HPDE6-E6E7 (cell line): ENCODE data around the gene MEGF9.

ENCODE experiments used
- DNase-seq: peaks from one replicate; pipeline ENCODE4 v3.0.0; 2011; ENCODE audit warnings: missing footprints; ENCODE audit errors: extremely low spot score

The MEGF9 gene

GRCh38 chr9:120730654-120731514 is 16.6 kb upstream of the MEGF9 start:
- DNase-seq: no peak

DNA sequence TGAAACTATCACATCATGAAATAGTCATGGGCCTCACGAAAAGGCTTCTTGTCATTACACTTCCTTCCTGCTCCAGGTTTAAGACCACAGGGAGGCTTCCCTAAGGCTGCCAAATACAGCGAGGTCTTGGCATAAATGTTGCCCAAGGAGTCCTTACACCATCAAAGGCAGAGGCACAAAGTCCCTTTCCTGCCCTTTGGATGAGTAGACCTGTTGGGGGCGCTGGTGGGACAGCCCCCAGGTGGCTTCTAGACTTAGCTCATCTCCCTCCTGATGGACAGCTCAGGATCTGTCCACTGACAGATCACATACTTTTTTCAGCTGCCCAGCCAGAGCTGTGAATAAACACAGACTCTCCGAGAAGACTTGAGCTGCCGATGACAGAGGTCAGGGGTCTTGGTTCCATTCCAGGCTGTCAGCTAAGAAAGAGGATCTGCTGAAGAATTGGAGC is 15.5 kb upstream of the MEGF9 start:
- no peak for DNase-seq

DNA sequence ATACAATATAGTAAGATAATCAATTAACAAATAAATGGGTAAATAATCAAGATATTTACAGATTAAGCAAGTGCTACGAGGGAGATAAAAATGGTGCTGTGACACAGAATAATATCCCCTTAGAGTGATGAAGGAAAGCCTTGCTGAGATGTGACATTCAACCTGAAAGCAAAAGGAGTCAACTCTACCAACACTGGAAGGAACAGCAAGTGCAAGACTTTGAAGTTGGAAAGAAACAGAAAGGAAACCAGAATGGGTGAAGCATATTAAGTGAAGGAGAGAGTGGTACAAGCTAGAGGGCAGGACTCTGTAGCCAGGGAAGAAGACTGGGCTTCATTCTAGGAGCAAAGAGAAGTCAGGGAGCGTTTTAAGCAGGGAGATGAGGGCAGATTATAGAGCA is 12.2 kb upstream of the MEGF9 start:
- DNase-seq: no peak

DNA sequence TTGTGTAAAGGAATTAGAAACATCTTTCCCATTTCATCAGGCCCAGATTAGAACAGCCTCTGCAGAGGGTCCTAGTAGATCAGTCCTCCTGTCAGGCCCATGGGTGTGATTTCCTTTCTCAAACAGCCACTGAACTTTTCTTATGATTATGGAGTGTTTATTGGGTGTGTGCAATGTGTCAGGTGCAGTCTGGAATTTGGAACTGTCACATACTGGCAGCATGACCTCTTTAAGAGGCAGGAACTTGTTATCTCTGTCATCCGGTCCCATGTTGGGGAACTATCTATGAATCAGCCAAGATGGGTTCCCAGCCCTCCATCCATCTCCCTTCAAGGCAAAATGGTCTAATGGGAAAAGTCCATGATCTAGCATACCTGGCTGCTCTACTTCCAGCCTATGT is 11.6 kb upstream of the MEGF9 start:
- DNase-seq: no peak

DNA sequence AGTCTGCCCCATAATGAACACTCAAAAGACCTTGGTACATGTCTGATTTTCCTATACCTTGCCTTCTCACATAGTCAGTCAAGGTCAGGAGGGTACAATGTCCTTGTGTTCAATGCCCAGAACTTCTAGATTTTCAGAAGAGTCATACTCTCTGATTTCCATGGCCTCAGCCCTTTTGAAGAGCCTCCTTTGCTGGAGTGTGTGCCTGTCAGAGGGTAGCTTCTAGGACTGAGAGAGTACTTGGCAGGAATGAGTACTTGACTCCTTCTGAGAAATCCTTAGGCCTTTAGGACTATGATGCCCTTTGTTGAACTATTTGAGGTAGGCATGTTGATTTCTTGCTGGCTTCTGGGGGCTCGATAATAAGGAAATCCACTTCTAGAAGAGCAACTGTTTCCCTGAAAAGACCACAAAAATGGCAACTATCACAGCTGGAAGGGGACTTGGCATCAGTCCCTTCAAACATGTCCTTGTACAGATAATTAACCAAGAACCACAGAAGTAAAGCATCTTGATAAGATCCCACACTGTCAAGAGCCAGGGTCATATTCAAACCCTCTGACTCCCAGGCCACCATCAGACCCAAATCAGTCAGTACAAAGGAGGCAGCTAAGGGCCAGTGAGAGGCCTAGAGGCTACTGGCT is 10.6 kb upstream of the MEGF9 start:
- no peak for DNase-seq

DNA sequence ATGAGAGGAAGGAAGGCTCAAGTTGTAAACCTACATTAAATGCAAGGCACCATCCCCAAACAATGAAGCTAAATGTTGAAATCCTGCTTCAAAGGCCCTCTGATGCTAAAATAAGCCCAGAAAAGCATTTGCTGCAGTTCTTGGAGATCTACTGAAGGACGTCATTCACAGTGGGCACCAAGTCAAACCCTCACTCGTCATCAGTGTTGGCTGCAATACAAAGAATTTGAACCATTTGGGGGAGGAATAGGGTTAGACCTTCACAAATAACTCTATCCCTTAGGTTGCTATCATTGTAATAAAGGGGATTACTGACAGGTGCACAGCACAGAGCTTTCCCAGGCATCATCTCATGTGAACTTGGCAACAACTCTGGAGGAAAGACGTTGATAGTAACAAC is 9.3 kb upstream of the MEGF9 start:
- no peak for DNase-seq

DNA sequence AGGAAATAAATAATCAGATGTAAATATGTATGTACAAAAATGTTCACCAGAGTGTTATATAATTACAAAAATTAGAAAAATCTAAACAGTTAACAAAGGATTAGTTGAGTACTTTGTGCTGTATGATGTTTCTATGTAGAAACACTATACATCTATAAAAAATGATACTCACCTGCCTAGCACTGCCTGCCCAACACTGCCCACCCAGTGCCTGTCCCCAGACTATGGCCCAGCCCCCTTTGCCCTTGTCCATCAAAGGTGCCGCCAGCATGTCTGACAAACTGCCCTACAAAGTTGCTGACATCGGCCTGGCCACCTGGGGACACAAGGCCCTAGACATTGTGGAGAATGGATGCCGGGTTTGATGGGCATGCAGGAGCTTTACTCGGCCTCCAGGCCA is 6.1 kb upstream of the MEGF9 start:
- DNase-seq: no peak

DNA sequence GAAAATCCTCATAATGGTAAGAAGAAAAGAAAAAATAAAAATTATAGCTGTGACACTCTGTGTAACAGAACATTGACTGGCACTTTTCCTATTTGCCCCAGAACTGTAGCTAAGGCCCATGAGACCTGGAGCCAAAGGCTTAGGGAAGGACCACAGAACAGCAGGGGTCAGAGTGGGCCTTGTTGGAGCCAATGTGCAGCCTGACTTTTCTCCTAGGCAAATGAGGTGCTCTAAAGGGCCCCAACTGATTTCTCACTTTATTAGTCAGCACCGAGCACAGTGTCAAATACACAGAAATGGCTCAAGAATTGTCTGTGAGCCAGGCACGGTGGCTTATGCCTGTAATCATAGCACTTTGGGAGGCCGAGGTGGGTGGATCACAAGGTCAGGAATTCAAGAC is 4.0 kb upstream of the MEGF9 start:
- no peak for DNase-seq

DNA sequence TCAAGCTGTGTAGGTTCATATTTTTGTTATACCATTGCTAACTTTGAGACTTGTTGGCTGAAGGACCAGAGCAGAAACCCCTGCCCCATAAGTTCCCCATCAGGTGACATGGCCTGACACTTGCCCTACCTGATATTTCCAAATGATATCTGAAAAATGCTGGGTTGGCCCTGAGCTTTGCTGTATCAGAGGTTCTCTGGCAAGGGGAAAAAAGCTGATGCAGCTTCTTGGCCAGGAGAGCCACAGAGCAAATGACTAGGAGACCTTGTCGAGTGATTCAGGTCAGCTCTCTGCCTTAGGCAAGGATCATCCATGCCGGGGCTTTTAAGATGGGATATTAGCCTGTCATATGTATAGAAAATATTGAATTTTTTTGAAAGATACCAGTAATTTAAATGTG is 2.9 kb upstream of the MEGF9 start:
- no peak for DNase-seq

DNA sequence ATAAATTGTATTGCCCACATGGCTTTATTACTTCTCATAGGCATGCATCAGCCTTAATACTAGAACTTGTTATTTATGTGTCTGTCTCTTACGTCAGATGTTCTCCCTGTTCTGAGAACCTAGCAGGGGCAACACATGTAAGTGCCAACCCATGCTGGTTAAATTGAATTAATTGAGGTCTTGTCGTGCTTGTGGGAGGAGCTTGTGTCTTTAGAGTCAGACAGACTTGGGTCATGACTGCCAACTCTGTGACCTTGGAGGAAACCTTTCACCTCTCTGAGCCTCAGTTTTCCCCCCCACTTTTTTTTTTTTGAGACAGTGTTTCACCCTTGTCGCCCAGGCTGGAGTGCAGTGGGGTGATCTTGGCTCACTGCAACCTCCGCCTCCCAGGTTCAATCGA is 2.2 kb upstream of the MEGF9 start:
- DNase-seq: no peak

DNA sequence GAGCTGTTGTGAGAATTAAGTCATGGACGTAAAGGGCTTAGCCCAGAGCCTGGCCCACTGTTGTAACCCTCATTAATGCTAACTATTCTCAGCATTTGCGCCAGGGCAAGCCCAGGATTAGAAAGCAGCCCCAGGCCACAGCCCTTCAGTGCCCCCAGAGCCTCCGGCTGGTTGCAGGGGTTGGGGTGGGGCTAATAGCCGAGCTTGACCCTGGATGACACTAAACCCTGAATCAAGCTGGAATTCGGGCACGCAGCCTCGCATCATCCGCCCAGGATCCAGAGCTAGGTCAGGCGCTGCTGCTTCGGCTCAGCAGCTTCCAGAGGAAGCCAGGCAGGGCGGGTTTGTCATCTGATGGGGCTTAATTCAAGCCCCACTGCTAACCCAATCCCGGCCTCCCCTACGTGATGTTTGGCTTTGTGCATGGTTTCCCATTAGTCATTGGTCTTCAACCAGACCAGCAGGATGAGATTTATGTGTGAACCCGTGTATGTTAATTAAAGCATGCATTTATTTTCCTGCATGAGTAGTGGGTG is 1.2 kb upstream of the MEGF9 start:
- DNase-seq: no peak

DNA sequence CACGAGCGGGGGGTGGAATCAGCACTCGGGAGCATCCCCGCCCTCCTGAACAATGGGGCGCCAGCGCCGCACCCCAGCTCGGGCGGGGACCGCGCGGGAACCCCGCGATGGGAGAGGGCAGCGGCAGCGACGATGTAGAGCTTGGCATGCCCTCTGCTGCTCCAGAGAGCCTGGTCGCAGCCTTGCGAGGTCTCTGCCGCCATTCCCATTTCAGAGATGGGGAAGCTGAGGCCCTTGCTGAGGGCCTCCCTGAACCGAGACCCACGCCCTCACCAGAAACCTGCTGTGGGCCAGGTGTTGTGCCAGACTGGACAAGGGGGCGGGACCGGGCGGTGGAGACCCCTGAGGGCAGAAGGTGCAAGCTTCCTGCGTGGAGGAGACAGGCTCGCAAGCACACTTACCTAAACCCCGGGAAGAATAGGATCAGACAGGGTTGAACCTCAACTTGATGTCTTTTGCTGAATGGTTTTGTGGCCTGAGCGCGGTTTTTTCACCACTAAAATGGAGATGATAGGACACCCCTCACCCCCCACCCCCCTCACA is 647 bp upstream of the MEGF9 start:
- no peak for DNase-seq

GRCh38 chr9:120713257-120714087 is 798 bp downstream of the MEGF9 start:
- DNase-seq: no peak

DNA sequence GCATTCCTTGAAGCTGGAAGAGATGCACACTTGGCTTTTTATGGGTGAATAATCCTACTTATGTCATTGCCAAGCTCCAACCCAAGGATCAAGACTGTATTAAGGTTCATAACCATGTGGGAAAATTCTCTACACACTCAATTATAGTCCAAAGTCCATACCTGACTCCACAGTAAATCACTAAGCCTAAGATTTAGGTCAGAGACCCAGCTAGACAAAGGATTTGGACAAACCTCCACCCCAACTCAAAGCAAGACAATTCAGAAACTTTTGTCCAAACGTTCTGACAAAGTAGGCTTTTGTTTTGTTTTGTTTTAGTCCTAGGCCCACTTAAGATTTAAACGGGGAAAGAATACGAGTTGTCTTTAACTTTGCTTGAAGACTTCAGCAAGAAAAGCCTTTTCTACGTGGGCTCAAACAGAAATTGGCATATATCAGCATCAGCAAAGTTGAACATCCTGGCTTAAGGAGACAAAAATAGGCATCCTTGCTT is 1.7 kb downstream of the MEGF9 start:
- DNase-seq: no peak

GRCh38 chr9:120711841-120712538 is 2.3 kb downstream of the MEGF9 start:
- DNase-seq: no peak

DNA sequence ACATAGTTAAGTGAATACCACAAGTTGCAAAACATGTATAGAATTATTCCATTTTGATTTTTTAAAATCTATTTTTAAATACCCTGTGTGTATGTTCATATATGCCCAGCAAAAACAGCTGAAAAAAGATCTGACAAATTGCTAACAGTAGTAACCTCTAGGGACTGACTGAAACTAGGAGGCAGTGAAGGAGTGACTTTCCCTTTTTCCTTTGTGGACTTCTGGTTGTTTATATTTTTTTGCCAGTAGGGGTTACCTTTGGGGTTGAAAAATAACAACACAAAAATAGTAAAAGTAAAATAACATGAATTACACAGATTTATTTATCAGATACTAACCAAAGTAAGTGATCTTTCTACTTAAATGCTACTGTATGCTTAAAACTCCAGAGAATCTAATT is 2.9 kb downstream of the MEGF9 start:
- no peak for DNase-seq

DNA sequence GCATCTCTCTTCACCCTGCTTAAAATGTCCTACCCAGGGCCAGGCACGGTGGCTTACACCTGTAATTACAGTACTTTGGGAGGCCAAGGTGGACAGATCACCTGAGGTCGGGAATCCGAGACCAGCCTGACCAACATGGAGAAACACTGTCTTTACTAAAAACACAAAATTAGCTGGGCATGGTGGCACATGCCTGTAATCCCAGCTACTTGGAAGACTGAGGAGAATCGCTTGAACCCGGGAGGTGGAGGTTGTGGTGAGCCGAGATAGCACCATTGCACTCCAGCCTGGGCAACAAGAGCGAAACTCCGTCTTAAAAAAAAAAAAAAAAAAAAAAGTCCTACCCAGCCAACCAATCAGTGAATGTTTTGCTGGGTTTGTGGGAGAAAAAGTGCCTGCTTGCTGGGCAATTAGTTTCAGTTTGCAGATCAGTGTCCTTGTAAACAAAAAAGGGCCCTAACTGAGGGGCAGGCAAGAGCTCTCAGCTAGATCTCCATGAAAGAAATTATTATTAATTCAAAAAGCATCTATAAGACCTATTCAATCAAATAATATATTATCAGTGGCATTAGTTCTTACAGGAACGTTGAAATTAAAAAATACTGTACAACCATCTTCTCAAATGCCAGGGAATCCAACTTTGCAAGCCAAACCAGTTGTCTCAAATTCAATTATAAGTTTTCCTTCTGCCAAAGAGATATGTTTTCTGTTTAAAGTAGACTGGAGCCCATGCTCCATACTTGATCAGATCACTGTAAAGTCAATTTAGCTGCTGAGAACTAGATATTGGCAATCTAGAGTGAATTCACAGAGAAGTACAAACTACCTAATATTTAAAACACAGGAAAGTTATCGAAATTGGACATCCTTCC is 3.9 kb downstream of the MEGF9 start:
- no peak for DNase-seq

- DNase-seq: no peak
Measured at GRCh38 chr9:120708526-120709224, 5.6 kb downstream of the MEGF9 start.

DNA sequence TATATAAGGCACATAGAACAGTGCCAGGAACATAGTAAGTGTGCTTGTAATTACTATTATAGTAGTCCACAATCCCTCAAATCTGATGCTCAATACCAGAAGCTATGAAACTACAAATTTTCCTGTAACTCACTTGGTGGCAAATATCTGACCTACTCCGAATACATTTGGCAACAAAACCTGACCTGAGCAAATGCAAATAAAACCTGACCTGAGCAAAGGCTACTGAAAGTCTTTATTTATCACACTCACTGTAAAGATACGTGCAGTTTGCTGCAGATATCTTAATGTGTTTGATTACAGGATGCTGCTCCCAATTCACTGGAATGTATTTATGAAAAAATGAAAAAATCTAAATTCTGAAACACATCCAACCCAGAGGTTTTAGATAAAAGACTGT is 7.1 kb downstream of the MEGF9 start:
- DNase-seq: no peak

DNA sequence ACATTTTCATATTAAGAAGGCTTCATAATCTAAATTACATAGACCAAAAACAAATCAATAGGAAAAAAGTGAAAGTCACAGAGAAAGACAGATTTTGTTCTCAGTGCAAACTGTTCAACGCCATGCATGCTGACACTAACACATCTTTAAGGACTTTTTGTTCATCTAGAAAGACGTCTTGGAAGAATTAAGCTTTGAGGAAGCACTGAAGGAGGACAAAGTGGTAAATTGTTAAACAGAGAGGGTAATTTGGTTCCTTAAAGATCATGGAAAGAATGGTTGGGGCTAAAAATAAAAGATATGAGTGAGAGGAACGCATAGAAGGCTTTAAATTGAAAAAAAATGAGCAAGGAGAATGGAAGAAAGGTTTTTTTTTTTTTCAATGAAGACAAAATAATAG is 9.1 kb downstream of the MEGF9 start:
- DNase-seq: no peak
